NCI-H2196 treated with DMSO at 0.1 percent for 48 hours (cell line): ENCODE results near the gene TRIM49D1.
"Not testable (repeated sequence)": the region's sequence is repeated elsewhere in the genome, so short reads cannot be mapped to it uniquely, and the experiment has no call there.

ENCODE experiments used
- DNase-seq: peaks from one replicate; lab custom pipeline; 2025; ENCODE audit not compliant: unreplicated experiment; lab: John Stamatoyannopoulos, UW

The TRIM49D1 gene, protein sequence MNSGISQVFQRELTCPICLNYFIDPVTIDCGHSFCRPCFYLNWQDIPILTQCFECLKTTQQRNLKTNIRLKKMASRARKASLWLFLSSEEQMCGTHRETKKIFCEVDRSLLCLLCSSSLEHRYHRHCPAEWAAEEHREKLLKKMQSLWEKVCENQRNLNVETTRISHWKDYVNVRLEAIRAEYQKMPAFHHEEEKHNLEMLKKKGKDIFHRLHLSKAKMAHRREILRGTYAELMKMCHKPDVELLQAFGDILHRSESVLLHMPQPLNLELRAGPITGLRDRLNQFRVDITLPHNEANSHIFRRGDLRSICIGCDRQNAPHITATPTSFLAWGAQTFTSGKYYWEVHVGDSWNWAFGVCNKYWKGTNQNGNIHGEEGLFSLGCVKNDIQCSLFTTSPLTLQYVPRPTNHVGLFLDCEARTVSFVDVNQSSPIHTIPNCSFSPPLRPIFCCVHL

GRCh38 chr11:89922195-89922660 is at the start of gene TRIM49D1:
TRIM49D1 (minus strand) TSS chr11:89922245; CDS start chr11:89917710, 4,535 bp downstream.
- no peak for DNase-seq

DNA sequence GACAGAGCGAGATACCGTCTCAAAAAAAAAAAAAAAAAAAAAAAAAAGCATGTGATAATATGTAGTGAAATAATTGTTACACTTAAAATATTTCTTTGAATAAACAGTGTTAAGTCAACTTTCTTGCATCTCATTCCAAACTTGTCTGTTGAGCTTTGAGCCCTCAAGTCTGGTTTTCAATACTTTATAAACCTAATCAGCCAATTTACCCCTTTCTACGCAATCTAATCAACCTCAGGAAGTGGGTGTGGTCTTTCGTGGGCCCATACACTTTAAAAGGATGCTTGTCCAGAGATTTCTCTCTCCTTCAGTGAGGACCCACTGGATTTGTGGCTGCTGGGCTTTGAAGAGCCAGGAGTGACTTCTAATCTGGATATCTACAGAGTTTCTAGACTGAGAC is 43.7 kb upstream of the TRIM49D1 start, which contains the start of gene TRIM64:
TSS of gene TRIM64 (plus strand) at position 301 of the 400 bp plus-strand sequence. CDS start 2,467 bp downstream, outside the sequence.
- DNase-seq = not testable (repeated sequence)

DNA sequence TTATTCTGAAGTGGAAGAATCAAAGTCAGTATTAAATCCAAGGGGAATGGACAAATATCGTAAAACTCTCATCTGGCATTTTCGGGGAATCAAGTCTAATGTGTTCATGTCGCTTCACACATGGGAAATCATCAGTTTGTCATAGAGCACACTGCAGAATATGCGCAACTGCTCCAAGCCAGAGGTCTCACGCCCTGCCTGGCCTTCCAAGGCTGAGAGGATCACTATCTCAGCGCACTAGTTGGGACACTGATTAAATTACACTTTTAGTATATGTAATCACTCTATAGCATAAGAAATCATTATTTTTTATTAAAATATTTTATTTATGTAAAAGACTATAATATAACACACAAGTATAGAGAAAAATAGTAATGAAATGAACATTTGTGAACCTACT is 38.8 kb upstream of the TRIM49D1 start:
- not testable (repeated sequence) for DNase-seq

- not testable (repeated sequence) for DNase-seq
These were observed 1.7 kb upstream of the TRIM49D1 start, which contains the start of gene TRIM49D2 for GRCh38 chr11:89923764-89924163. TRIM49D2 (plus strand) TSS chr11:89924064; CDS start chr11:89926762, 2,698 bp downstream.

- DNase-seq = not testable (repeated sequence)
These were observed 21.2 kb downstream of the TRIM49D1 start for GRCh38 chr11:89900809-89901208.

DNA sequence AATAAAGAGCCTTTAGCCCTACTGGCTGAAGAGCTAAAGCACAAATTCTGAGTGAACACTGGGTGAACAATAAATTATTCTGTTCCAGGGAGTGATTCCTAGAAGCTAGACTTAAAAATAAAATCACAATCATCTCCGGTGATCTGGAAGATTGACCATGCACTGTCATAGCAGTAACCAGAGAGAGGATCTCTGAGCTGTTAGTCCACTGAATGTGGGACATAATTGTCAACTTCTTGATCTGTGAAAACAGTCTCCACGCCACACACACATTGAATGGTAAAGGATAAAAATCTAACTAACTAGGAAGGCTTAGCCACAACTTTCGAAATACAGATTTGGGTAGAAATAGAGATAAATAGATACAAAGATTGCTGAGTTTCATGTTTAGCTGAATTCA is 28.8 kb downstream of the TRIM49D1 start:
- DNase-seq = not testable (repeated sequence)

- not testable (repeated sequence) for DNase-seq
These were observed 44.5 kb downstream of the TRIM49D1 start for GRCh38 chr11:89877511-89877910.

- not testable (repeated sequence) for DNase-seq
These were observed 49.5 kb downstream of the TRIM49D1 start for GRCh38 chr11:89872588-89872987.

DNA sequence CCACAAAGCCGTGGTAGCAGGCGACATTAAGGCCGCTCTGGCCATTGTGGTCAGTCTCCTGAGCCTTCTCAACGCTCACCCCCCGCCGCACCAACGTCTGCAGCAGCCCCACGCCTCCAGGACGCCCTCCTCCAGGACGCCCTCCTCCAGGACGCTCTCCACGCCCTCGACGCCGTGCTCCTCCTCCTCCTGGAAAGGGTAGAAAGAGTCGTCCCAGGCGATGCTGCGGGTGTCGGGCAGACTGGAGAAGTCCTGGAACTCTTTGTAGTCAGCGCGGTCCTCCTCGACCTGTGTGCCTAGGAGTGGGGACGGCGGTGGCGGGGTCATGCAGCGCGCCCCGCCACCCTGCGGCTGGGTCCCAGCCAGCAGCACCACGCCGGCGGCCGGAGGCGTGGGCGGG is 56.8 kb downstream of the TRIM49D1 start:
- not testable (repeated sequence) for DNase-seq

- DNase-seq = not testable (repeated sequence)
These were observed 57.9 kb downstream of the TRIM49D1 start for GRCh38 chr11:89863906-89864704.
